WI38 (cell line): ENCODE data around the gene CCDC192.

Source experiments
- H3K4me3 ChIP-seq: 2 replicates; pipeline ENCODE4 v1.5.1; 2011; ENCODE audit warnings: low read depth, mild to moderate bottlenecking, control low read depth, low read length
- CTCF ChIP-seq: IDR thresholded peaks from 2 replicates; pipeline ENCODE4 v1.5.1; 2012; ENCODE audit warnings: low read depth, mild to moderate bottlenecking, control low read depth, low read length

Gene CCDC192

DNA sequence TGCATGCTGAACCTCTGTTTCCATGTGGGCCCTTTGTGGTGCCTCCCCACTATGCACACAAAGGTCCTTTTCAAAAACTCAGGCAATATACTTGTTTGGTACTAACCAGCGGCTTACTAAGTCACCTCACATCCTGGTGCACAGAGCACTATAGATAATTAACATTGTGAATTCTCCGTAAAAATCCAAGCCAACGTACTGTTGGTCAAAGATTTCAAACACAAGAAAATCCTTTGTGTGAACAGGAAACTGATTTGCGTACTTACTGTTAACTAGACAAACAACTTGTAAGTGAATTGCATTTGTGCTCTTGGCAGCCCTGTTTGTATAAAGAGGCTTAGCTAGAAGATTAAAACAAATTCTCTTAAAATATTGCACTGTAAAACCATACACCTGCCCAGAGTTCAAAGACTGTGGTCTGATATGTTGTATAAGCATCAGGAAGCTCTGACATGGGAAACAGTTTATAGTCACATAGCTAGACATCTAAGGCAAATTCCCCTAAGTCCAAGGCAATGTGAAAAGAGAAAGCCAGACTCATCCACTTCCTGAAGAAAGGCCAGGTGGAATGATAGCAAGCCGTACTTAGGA, 255.3 kb downstream of the CCDC192 start:
- no peak overlapping the region for H3K4me3 ChIP-seq
- TF ChIP-seq CTCF: no peak

DNA sequence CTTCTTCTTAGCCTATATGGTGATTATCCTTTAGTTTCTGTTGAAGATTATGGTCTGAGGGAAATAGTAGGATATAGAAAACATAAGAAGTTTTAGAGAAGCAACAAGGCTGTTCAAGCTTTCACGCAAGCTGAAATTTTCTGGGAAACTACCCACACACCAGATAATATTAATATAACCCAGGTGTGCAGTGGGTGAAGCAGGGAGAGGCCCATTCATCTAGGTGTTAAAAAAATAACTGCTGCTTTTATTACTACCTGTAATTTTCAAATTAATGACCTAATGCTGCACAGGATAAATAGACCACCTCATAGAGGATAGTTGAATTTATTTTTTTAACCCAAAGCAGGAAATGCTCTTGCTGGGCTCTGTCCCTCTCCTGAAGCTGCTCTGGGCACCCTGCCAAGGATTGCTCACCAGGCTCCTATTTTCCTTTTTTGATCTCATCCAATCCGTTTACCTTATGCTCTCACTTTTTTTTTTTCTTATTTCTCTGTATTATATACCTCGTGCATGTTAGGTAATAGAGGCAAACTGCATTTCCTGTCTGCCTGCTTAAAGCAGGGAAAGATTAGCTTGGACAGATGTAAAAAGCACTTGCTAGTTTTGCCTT, 256.1 kb downstream of the CCDC192 start:
- TF ChIP-seq CTCF: no peak
- H3K4me3 ChIP-seq: no peak overlapping the region

GRCh38 chr5:127960270-127960691, 257.1 kb downstream of the CCDC192 start:
- no peak for TF ChIP-seq CTCF
- no peak overlapping the region for H3K4me3 ChIP-seq

DNA sequence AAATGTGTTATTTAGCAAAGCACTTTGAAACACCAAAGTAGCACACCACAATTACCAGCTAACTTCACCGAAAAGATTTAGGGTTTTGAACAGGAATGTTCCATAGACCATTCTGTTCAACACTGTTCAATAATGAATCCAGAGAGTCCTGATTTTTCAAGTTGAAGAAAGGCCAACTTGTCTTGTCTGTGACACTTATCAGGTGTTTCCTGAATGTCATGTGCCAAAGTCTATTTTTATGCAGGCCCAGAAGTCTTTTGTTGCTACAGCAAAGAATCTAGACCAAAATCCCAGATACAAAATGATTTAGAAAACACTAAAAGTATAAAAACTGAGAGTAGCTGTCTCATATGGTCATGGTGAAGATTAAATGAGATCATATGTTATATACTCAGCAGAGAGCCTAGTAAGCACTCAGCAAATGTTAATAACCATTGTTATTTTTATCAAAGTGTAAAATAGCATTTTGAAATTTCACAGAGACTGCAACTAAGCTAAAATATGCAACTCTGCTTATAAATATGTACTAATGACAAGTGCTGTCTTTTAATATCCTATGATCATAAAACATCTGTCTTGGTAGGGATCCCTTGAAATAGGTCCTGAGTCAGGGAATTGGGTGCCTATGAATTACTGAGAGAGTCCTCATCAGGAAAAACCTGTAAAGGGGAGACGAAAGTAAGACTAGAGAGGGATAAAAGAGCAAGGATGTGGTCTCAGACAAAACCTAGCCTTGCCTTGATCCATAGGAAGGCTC, 258.0 kb downstream of the CCDC192 start:
- no peak overlapping the region for H3K4me3 ChIP-seq
- no peak for TF ChIP-seq CTCF

- H3K4me3 ChIP-seq: no peak overlapping the region
- no peak for TF ChIP-seq CTCF
Measured at GRCh38 chr5:127961763-127962145, 258.6 kb downstream of the CCDC192 start.

- no peak overlapping the region for H3K4me3 ChIP-seq
- no peak for TF ChIP-seq CTCF
Measured at GRCh38 chr5:127962491-127962890, 259.3 kb downstream of the CCDC192 start.

GRCh38 chr5:127963233-127963632, 260.0 kb downstream of the CCDC192 start:
- no peak for TF ChIP-seq CTCF
- H3K4me3 ChIP-seq: no peak overlapping the region
